A673 (cell line): ENCODE measurements around the gene TBCA. TPM values are rescaled to one million over a fixed set of nuclear protein-coding genes. Genes with fewer than 3 reads are reported as not detected.

Experiments used
- BruUV-seq: library from RNA; stranded (reverse); fragments of 400-500 nt; replicated peaks from 2 replicates; lab custom pipeline; 2021; lab: Mats Ljungman, UMichigan
- CTCF ChIA-PET: fragments of 300-600 bp; sonication (Branson Sonifier 250); formaldehyde crosslinking; loops from one replicate; lab custom pipeline; 2022; ENCODE audit warnings: antibody characterized with exemption; lab: Charles Lee
- POLR2A ChIA-PET: fragments of 300-600 bp; sonication (Branson Sonifier 250); formaldehyde crosslinking; loops from one replicate; lab custom pipeline; 2022; ENCODE audit warnings: antibody characterized with exemption; ENCODE audit not compliant: low non-redundant PET; lab: Charles Lee
- DNase-seq: peaks from one replicate; pipeline ENCODE4 v3.0.0-alpha.2; 2015; ENCODE audit warnings: low spot score
- H3K27ac ChIP-seq: fragments of 200-600 bp; sonication (generic); 2 replicates; pipeline ENCODE4 v1.5.1; 2016; ENCODE audit warnings: mixed run types, low read depth, mild to moderate bottlenecking, mixed read lengths, antibody characterized with exemption, low read length; ENCODE audit not compliant: poor library complexity, severe bottlenecking
- H3K27me3 ChIP-seq: fragments of 200-600 bp; sonication (generic); replicated peaks from 2 replicates; pipeline ENCODE4 v1.6.1; 2017; ENCODE audit warnings: mixed run types, low read depth, mild to moderate bottlenecking, mixed read lengths, antibody characterized with exemption, low read length; ENCODE audit not compliant: insufficient read depth, poor library complexity
- H3K36me3 ChIP-seq: fragments of 200-600 bp; sonication (generic); 2 replicates; pipeline ENCODE4 v1.6.1; 2016; ENCODE audit warnings: mixed run types, mild to moderate bottlenecking, mixed read lengths, antibody characterized with exemption, low read length; ENCODE audit not compliant: insufficient read depth, poor library complexity, severe bottlenecking
- H3K4me1 ChIP-seq: fragments of 200-600 bp; sonication (generic); 2 replicates; pipeline ENCODE4 v1.6.1; 2017; ENCODE audit warnings: mixed run types, mild to moderate bottlenecking, mixed read lengths, antibody characterized with exemption, low read length; ENCODE audit not compliant: insufficient read depth, poor library complexity, severe bottlenecking
- H3K4me3 ChIP-seq: fragments of 200-600 bp; sonication (generic); 2 replicates; pipeline ENCODE4 v1.5.1; 2016; ENCODE audit warnings: low read depth, mixed run types, mild to moderate bottlenecking, mixed read lengths, low read length; ENCODE audit not compliant: poor library complexity, severe bottlenecking
- H3K9me3 ChIP-seq: fragments of 200-600 bp; sonication (generic); 2 replicates; pipeline ENCODE4 v1.6.1; 2016; ENCODE audit warnings: mixed run types, low read depth, mild to moderate bottlenecking, mixed read lengths, antibody characterized with exemption, low read length; ENCODE audit not compliant: poor library complexity, severe bottlenecking
- EZH2 ChIP-seq: fragments of 200-600 bp; sonication (generic); IDR thresholded peaks from 2 replicates; pipeline ENCODE4 v1.6.1; 2017; ENCODE audit warnings: borderline replicate concordance, low read depth, mild to moderate bottlenecking, mixed read lengths, antibody characterized with exemption, low read length; ENCODE audit not compliant: poor library complexity, severe bottlenecking
- intact Hi-C: fragments of 100-400 bp; cut with micrococcal nuclease; formaldehyde crosslinking; loops from one replicate; pipeline ENCODE4 v1.10.0; 2022; ENCODE audit not compliant: unreplicated experiment
- total RNA-seq: library from RNA; stranded (reverse); gene quantifications from 2 replicates; pipeline ENCODE4 v1.2.3, GENCODE V29; 2021
- TF ChIP-seq, protein P1 (sequence below): fragments of 300-800, 200-600 bp; sonication (generic); conservative IDR thresholded peaks from 2 replicates; pipeline ENCODE4 v1.5.1; 2017; ENCODE audit warnings: low read depth, mild to moderate bottlenecking, antibody characterized with exemption, low read length, moderate library complexity, mixed read lengths

Gene TBCA
- total RNA-seq, 1 experiment from 2014 or later: 297 TPM

DNA sequence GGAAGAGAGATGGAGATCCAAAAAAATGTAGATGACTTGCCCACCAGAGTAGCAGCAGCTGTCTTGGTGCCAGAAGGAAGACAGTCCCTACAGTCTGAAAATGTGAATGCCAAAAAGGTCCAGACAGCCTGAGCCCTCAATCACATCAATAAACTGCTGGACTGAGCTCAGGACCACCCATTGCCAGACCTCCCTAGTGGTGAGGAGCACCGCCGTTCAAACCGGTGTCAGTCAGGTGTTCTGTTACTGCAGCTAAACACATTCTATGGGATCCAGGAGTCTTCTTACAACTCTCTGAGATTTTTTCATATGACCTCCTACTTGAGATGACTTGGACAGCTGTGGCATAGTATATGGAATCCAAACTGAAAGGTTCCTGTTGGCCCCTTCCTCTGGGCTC lies 105.6 kb downstream of the TBCA start:
- no peak overlapping the region for H3K4me3 ChIP-seq
- H3K27me3 ChIP-seq: peaks cover 18% of the 10 kb centered on the region
- intact Hi-C loops: no loop called here
- no peaks in the 10 kb centered on the region for H3K4me1 ChIP-seq
- no TSS peak for BruUV-seq
- no peaks in the 10 kb centered on the region for H3K36me3 ChIP-seq
- H3K27ac ChIP-seq: no peak overlapping the region
- no peaks in the 10 kb centered on the region for H3K9me3 ChIP-seq
- POLR2A ChIA-PET: no interaction called here
- no peak for DNase-seq
- CTCF ChIA-PET: no interaction called here
- TF ChIP-seq, protein P1, sequence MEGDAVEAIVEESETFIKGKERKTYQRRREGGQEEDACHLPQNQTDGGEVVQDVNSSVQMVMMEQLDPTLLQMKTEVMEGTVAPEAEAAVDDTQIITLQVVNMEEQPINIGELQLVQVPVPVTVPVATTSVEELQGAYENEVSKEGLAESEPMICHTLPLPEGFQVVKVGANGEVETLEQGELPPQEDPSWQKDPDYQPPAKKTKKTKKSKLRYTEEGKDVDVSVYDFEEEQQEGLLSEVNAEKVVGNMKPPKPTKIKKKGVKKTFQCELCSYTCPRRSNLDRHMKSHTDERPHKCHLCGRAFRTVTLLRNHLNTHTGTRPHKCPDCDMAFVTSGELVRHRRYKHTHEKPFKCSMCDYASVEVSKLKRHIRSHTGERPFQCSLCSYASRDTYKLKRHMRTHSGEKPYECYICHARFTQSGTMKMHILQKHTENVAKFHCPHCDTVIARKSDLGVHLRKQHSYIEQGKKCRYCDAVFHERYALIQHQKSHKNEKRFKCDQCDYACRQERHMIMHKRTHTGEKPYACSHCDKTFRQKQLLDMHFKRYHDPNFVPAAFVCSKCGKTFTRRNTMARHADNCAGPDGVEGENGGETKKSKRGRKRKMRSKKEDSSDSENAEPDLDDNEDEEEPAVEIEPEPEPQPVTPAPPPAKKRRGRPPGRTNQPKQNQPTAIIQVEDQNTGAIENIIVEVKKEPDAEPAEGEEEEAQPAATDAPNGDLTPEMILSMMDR: no peak
- no peak for TF ChIP-seq EZH2

DNA sequence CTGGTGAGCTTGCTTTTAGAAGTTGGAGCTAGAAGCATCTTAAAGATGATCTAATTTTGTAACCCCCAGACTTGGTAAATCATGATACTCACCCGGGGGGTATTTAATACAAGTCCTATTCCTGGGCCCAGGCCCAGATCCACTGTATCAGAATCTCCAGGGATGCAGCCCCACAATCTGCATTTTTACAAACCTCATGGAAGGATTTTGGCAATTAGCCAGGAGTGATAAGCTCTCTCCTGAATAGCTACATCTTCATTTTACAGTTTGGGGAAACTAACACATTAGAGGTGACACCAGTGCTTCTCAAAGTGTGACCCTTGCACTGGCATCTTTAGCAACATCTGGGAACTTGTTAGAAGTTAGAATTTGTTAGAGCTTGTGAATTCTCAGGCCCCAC lies 106.5 kb downstream of the TBCA start:
- ChIA-PET CTCF (no interaction called here), POLR2A (no interaction called here)

DNA sequence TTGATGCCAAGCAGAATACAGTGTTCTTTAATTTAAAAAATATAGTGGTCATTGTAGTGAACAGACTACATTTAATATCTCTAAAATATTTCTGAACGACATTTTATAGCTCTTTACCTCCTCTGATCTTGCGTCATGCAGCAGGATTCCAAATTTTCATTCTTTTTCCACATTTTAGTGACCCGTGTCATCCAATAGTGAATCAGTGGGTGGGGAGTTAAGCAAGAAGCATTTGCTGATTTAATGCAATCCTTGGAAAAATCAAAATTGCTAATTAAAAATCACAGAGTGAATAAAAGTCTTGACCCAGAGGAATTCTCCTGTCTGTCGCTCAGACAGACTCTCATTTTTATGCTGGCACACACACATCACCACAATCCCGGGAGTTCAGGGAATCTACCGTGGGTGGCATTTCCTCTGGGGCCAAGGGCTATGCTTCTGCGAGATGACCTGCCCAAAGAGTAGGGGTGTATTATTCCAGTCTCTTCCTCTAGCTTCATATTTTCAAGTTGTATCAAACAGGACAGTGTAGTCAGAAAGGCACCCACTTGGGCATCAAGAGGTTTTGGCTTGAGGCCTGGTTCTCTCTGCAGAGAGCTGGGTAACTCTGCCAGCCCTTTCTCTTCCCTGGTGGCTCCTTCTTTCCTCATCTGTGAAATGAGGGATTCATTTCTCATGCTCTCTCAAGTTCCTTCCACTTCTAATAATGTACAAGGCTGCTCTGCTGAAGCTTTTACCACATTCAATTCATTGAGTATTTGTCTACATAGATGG lies 112.9 kb downstream of the TBCA start:
- TF ChIP-seq, protein P1: no peak
- TF ChIP-seq EZH2: no peak
- intact Hi-C loops: no loop called here
- Histone ChIP-seq H3K36me3 (no peaks in the 10 kb centered on the region), H3K27ac (no peak overlapping the region), H3K4me3 (no peak overlapping the region), H3K9me3 (no peaks in the 10 kb centered on the region), H3K4me1 (no peaks in the 10 kb centered on the region), H3K27me3 (peaks cover 19% of the 10 kb centered on the region)
- no TSS peak for BruUV-seq
- ChIA-PET POLR2A (no interaction called here), CTCF (no interaction called here)
- no peak for DNase-seq

More for the DNA sequence above, 106.5 kb downstream of the TBCA start:
- no peak for DNase-seq
- H3K4me3 ChIP-seq: no peak overlapping the region
- no peaks in the 10 kb centered on the region for H3K4me1 ChIP-seq
- H3K9me3 ChIP-seq: no peaks in the 10 kb centered on the region
- peaks cover 18% of the 10 kb centered on the region for H3K27me3 ChIP-seq
- no peaks in the 10 kb centered on the region for H3K36me3 ChIP-seq
- no peak overlapping the region for H3K27ac ChIP-seq
- TF ChIP-seq EZH2: no peak
- TF ChIP-seq, protein P1: no peak
- intact Hi-C loops: no loop called here
- no TSS peak for BruUV-seq
